Putamen (tissue), 1 donor: ENCODE measurements around the gene KIR3DL2.
"Not testable (repeated sequence)": the region's sequence is repeated elsewhere in the genome, so short reads cannot be mapped to it uniquely, and the experiment has no call there.

Experiments
- DNase-seq: peaks from one replicate; pipeline ENCODE4 v3.0.0-alpha.2; 2016; ENCODE audit warnings: low spot score

KIR3DL2 gene

DNA sequence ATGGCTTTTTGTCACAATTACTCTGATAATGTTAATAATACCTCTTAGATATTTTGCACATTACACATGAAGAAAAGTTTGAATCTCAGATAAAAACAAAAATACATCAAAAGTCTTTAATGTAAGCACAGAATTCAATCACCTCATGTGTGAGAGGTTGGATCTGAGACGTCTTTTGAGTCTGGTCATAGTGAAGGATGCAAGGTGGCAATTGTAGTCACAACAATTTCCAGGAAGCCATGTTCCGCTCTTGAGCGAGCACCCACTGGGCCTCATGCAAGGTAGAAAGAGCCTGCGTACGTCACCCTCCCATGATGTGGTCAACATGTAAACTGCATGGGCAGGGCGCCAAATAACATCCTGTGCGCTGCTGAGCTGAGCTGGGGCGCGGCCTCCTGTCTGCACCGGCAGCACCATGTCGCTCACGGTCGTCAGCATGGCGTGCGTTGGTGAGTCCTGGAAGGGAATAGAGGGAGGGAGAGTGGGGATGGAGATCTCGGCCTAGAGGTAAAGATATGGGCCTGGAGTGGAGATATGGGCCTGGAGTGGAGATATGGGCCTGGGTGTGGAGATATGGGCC, at the start of gene KIR3DL2:
KIR3DL2 (plus strand) TSS at position 383 of the 580 bp plus-strand sequence; CDS start at position 416, 33 bp downstream.
- DNase-seq, result not testable (repeated sequence)

DNA sequence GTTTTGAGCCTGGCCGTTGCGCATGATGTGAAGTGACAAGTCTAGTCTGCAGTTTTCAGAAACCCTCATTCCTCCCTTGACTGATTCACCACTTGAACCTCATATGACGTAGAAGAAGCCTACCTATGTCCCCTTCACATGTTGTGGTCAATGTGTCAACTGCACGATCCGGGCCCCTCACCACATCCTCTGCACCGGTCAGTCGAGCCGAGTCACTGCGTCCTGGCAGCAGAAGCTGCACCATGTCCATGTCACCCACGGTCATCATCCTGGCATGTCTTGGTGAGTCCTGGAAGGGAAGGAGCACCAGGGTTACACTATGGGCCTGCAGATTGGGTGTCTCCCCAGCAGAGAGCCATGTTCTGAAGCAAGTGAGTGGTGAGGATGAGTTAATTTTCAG, 46.8 kb upstream of the KIR3DL2 start, which contains the start of gene KIR2DL4:
KIR2DL4 (plus strand) TSS at position 201 of the 400 bp plus-strand sequence; CDS start at position 243, 42 bp downstream.
- no peak for DNase-seq

DNA sequence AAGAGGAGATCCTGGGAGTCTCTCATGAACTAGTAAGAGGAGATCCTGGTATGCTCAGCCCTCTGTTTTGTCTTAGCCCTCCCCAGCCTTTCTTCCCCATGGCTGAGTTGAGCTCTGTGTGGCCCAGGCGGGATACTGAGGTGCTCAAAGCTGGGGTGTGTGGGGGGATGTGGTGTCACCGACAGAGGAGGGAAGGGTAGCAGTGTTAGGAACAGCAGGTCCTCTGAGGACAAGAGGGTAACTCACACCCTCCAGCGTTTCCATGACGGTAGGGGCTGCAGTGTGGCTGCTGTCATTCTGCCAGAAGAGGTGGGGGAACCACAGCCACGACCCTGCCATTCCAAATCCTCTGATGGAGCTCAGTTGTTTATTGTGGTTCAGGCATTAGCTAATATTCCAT, 46.1 kb upstream of the KIR3DL2 start:
- DNase-seq, result no peak

DNA sequence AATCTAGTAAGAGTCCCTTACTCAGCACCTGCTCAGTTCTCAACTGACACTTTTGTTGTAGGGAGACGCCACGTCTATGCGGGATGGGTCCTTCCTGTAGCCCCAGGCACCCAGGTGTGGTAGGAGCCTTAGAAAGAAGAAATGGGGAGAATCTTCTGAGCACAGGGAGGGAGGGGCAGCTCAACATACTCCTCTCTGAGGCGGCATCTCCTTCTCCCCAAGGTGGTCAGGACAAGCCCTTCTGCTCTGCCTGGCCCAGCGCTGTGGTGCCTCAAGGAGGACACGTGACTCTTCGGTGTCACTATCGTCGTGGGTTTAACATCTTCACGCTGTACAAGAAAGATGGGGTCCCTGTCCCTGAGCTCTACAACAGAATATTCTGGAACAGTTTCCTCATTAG, 45.7 kb upstream of the KIR3DL2 start:
- DNase-seq, result no peak

DNA sequence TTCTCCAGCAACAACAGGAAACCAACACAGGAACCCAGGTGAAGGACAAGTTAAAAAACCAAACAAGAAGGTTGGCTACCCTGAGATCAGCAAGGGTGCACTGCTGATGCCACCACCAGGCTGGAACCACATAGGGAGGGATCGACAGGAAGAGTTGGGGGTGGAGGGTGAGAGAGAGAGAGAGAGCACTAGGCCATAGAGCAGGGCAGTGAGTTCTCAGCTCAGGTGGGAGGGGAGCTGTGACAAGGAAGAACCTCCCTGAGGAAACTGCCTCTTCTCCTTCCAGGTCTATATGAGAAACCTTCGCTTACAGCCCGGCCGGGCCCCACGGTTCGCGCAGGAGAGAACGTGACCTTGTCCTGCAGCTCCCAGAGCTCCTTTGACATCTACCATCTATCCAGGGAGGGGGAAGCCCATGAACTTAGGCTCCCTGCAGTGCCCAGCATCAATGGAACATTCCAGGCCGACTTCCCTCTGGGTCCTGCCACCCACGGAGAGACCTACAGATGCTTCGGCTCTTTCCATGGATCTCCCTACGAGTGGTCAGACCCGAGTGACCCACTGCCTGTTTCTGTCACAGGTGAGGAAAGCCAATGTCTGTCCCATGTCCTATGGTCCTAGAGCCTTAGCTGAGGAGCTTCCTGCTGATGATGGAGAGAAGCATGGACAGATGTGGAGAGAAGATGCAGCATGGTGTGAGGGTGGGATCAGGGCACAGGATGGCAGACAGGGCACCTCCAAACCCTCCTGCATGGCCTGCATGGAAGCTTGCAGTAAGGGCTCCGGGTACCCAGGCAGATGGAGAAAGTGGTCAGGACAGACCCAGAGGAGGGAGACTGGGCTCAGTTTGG, 44.4 kb upstream of the KIR3DL2 start:
- DNase-seq, result no peak

DNA sequence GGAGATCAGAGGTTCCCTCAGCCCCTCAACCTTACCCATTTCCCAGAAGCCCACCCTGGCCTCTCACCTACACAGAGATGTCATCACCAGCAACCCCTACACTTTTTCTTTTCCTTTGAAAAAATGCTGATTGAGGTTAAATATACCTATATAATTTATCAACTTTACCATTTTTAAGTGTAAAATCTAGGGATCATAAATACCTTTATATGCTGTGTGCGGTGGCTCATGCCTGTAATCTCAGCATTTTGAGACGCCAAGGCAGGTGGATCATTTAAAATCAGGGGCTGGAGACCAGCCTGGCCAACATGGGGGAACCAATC, 43.8 kb upstream of the KIR3DL2 start:
- no peak for DNase-seq

DNA sequence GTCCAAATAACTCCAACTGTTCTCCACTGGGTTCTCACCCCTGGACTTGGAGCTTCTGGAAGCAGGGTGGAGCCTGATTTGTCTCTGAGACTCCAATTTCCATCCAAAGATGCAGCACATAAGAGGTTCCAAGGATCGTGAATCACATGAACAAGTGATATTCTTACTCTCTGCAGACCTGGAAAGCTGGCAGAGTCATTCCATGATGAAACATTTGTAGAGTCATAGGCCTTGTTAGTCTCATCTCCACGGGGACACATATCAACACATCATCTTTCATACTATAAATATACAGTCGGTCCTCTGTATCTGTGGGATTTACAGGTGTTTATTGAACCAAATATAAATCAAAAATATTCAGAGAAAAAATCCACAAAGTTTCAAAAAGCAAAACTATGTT, 35.7 kb upstream of the KIR3DL2 start:
- DNase-seq, result not testable (repeated sequence)

DNA sequence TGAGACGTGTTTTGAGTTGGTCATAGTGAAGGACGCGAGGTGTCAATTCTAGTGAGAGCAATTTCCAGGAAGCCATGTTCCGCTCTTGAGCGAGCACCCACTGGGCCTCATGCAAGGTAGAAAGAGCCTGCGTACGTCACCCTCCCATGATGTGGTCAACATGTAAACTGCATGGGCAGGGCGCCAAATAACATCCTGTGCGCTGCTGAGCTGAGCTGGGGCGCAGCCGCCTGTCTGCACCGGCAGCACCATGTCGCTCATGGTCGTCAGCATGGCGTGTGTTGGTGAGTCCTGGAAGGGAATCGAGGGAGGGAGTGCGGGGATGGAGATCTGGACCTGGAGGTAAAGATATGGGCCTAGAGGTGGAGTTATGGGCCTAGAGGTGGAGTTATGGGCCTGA, 34.0 kb upstream of the KIR3DL2 start, which contains the start of gene KIR3DL1:
KIR3DL1 (plus strand) TSS at position 218 of the 400 bp plus-strand sequence.
- DNase-seq, result not testable (repeated sequence)

DNA sequence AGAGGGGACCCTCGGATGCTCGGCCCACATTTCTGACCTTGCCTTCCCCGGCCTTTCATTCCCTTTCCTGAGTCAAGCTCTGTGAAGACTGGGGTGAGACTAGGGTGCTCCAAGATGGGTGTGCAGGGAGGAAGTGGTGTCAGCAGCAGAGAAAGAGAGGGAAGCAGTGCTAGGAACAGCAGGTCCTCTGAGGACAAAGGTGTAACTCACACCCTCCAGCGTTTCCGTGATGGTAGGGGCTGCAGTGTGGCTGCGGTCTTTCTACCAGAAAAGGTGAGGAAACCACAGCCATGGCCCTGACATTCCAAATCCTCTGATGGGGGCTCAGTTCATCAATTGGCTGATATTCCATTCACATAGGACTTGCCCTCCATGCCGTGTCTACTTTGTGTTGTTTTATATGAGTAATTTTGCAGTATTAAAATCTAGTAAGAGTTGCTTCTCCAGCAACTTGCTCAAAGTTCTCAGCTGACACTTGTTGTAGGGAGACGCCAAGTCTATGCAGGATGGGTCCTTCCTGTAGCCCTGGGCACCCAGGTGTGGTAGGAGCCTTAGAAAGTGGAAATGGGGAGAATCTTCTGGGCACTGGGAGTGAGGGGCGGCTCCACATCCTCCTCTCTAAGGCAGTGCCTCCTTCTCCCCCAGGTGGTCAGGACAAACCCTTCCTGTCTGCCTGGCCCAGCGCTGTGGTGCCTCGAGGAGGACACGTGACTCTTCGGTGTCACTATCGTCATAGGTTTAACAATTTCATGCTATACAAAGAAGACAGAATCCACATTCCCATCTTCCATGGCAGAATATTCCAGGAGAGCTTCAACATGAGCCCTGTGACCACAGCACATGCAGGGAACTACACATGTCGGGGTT, 32.3 kb upstream of the KIR3DL2 start:
- no peak for DNase-seq

DNA sequence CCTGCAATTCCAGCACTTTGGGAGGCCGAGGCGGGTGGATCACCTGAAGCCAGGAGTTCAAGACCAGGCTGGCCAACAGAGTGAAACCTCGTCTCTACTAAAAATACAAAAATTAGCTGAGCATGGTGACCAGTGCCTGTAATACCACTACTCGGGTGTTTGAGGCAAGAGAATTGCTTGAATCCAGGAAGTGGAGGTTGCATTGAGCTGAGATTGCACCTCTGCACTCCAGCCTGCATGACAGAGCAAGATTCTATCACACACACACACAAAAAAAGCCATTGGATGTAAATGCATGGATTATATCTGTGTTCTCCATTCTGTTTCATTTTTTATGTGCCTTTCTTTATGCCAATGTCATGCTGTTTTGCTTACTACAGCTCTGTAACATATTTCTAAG, 25.8 kb upstream of the KIR3DL2 start:
- DNase-seq, result not testable (repeated sequence)

DNA sequence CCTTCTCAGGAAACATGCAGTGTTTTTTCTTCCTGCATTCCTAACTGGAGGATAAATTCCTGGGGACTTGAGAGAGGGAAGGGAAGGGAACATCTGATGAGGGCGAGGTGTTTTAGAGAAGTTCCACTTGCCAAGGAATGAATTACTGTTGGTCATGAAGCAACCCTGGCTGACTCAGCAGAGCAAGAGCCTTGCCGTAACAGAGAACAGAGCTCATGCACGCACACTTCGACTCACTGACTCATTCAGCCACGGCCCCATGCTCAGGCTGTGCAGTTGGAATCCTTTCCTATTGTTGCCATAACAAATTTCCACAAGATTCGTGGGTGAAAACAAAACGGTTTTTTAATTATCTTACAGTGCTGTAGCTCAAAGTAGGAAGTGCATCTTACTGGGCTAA, 24.9 kb upstream of the KIR3DL2 start:
- DNase-seq, result not testable (repeated sequence)

DNA sequence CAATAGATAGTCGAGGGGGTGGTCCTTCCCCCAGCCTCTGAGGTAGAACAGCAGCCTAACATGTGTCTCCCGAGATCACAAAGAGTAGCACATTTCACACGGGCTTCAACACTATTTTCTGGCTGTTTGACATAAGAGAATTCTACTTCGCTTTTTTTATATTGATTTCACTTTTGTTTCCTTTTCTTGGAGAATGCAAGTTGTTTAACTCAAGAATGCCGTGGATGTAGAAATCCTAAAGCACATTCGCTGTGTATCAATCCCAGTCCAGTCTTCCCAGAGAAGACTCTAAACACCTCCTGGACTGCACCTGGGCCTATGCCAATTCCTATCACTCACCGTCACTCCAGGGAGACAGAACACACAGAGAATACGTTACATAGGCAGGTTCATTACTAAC, 22.2 kb upstream of the KIR3DL2 start:
- not testable (repeated sequence) for DNase-seq

DNA sequence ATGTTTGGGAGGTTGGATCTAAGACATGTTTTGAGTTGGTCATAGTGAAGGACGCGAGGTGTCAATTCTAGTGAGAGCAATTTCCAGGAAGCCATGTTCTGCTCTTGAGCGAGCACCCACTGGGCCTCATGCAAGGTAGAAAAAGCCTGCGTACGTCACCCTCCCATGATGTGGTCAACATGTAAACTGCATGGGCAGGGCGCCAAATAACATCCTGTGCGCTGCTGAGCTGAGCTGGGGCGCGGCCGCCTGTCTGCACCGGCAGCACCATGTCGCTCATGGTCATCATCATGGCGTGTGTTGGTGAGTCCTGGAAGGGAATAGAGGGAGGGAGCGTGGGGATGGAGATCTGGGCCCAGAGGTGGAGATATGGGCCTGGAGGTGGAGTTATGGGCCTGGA, 17.7 kb upstream of the KIR3DL2 start, which contains the start of gene KIR2DS4:
KIR2DS4 (plus strand) TSS at position 181 of the 400 bp plus-strand sequence.
- DNase-seq, result not testable (repeated sequence)

DNA sequence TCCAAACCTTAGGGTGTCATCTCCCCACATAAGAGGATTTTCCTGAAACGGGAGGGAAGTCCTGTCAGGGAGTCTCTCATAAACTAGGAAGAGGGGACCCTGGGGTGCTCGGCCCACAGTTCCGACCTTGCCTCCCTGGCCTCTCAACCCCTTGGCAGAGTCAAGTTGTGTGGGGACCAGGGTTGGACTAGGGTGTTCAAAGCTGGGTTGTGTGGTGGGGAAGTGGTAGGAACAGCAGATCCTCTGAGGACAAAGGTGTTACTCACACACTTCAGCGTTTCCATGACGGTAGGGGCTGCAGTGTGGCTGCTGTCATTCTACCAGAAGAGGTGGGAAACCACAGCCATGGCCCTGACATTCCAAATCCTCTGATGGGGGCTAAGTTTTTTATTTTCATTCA, 15.1 kb upstream of the KIR3DL2 start:
- DNase-seq, result not testable (repeated sequence)

DNA sequence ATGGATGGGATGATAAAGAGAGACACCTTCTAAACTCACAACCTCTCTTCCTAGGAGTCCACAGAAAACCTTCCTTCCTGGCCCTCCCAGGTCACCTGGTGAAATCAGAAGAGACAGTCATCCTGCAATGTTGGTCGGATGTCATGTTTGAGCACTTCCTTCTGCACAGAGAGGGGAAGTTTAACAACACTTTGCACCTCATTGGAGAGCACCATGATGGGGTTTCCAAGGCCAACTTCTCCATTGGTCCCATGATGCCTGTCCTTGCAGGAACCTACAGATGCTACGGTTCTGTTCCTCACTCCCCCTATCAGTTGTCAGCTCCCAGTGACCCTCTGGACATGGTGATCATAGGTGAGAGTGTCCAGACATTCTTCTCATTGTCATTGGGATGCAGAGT, 12.7 kb upstream of the KIR3DL2 start:
- DNase-seq, result not testable (repeated sequence)

DNA sequence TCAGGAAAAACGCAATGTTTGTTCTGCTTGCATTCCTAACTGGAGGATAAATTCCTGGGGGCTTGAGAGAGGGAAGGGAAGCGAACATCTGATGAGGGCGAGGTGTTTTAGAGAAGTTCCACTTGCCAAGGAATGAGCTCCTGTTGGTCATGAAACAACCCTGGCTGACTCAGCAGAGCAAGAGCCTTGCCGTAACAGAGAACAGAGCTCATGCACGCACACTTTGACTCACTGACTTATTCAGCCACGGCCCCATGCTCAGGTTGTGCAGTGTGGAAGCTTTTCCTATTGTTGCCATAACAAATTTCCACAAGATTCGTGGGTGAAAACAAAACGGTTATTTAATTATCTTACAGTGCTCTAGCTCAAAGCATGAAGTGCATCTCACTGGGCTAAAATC, 7.1 kb upstream of the KIR3DL2 start:
- DNase-seq, result not testable (repeated sequence)

DNA sequence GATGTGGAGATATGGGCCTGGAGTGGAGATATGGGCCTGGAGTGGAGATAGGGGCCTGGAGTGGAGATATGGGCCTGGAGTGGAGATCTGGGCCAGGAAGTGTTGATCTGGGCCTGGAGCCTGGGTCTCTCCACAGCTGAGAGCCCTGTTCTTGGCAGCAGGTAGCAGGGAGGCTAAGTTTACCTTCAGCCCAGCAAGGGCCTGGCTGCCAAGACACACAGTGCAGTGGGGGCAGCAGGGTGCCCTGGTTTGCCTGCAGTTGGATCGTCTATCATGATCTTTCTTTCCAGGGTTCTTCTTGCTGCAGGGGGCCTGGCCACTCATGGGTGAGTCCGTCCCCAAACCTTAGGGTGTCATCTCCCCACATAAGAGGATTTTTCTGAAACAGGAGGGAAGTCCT, 687 bp downstream of the KIR3DL2 start:
- no peak for DNase-seq

DNA sequence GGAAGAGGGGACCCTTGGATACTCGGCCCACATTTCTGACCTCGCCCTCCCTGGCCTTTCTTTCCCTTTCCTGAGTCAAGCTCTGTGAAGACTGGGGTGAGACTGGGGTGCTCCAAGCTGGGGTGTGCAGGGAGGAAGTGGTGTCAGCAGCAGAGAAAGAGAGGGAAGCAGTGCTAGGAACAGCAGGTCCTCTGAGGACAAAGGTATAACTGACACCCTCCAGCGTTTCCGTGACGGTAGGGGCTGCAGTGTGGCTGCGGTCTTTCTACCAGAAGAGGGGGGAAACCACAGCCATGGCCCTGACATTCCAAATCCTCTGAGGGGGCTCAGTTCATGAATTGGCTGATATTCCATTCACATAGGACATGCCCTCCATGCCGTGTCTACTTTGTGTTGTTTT, 1.1 kb downstream of the KIR3DL2 start:
- no peak for DNase-seq

DNA sequence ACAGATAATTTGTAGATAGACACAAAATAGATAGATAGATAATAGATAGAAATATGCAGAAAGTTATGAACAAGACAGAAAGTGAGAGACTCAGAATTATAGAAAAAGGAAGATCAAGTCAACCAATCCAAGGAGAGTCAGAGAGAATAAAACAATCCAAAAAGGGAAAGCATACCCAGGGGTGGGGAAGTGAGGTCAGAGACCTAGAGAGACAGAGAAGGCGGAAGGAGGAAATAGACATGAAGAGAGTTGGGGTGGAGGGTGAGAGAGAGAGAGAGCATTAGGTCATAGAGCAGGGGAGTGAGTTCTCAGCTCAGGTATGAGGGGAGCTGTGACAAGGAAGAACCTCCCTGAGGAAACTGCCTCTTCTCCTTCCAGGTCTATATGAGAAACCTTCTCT, 5.0 kb downstream of the KIR3DL2 start:
- DNase-seq, result not testable (repeated sequence)

DNA sequence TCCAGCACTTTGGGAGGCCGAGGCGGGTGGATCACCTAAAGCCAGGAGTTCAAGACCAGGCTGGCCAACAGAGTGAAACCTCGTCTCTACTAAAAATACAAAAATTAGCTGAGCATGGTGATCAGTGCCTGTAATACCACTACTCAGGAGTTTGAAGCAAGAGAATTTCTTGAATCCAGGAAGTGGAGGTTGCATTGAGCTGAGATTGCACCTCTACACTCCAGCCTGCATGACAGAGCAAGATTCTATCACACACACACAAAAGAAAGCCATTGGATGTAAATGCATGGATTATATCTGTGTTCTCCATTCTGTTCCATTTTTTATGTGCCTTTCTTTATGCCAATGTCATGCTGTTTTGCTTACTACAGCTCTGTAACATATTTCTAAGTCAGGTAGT, 8.2 kb downstream of the KIR3DL2 start:
- not testable (repeated sequence) for DNase-seq

DNA sequence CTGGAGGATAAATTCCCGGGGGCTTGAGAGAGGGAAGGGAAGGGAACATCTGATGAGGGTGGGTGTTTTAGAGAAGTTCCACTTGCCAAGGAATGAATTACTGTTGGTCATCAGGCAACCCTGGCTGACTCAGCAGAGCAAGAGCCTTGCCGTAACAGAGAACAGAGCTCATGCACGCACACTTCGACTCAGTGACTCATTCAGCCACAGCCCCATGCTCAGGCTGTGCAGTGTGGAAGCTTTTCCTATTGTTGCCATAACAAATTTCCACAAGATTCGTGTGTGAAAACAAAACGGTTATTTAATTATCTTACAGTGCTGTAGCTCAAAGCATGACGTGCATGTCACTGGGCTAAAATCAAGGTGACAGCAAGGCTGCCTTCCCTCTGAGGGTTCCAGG, 9.2 kb downstream of the KIR3DL2 start:
- DNase-seq, result not testable (repeated sequence)

DNA sequence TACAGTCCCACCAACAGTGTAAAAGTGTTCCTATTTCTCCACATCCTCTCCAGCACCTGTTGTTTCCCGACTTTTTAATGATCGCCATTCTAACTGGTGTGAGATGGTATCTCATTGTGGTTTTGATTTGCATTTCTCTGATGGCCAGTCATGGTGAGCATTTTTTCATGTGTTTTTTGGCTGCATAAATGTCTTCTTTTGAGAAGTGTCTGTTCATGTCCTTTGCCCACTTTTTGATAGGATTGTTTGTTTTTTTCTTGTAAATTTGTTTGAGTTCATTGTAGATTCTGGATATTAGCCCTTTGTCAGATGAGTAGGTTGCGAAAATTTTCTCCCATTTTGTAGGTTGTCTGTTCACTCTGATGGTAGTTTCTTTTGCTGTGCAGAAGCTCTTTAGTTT, 13.2 kb downstream of the KIR3DL2 start:
- DNase-seq, result not testable (repeated sequence)
